K562 (cell line): ENCODE data around the gene SNX9. TPM values are rescaled to one million over a fixed set of nuclear protein-coding genes. Genes with fewer than 3 reads are reported as not detected.

Experiments used
- ASH1L ChIP-seq: fragments of 450-650 bp; IDR thresholded peaks from 2 replicates; pipeline ENCODE4 v1.6.1; 2018; ENCODE audit warnings: borderline replicate concordance, mild to moderate bottlenecking, low read depth; ENCODE audit not compliant: partially characterized antibody
- EWSR1 ChIP-seq: fragments of 450-650 bp; IDR thresholded peaks from 2 replicates; pipeline ENCODE4 v1.6.1; 2018; ENCODE audit warnings: borderline replicate concordance, mild to moderate bottlenecking, low read depth, moderate library complexity; ENCODE audit not compliant: partially characterized antibody
- MCM7 ChIP-seq, 2 experiments: fragments of 450-650 bp; IDR thresholded peaks; 2 replicates each; pipeline ENCODE4 v1.6.1; 2016 to 2018
- MEF2D ChIP-seq: conservative IDR thresholded peaks from 2 replicates; pipeline ENCODE4 v1.6.1; 2016; ENCODE audit warnings: low read depth, missing genetic modification characterization, missing compliant biosample characterization
- MYBL2 ChIP-seq, 2 experiments: fragments of 450-650 bp in 1 of 2; sonication (generic) in 1 of 2; formaldehyde crosslinking in 1 of 2; IDR thresholded peaks; 2 replicates each; pipeline versions ENCODE4 v1.6.1 to v1.8.1; 2017 to 2022; ENCODE audit warnings: borderline replicate concordance in 1 of 2, inconsistent platforms in 1 of 2, low read depth in 1 of 2, mild to moderate bottlenecking in 1 of 2, missing genetic modification reagents in 1 of 2, moderate library complexity in 1 of 2
- NFE2L1 ChIP-seq: fragments of 450-650 bp; IDR thresholded peaks from 2 replicates; pipeline ENCODE4 v1.6.1; 2016; ENCODE audit warnings: missing genetic modification characterization, low read depth, mild to moderate bottlenecking, missing compliant biosample characterization, moderate library complexity, borderline replicate concordance
- PTRF ChIP-seq: fragments of 450-650 bp; IDR thresholded peaks from 2 replicates; pipeline ENCODE4 v1.6.1; 2016; ENCODE audit warnings: mild to moderate bottlenecking, missing genetic modification characterization, missing compliant biosample characterization
- PYGO2 ChIP-seq: fragments of 450-650 bp; IDR thresholded peaks from 2 replicates; pipeline ENCODE4 v1.6.1; 2016; ENCODE audit warnings: mild to moderate bottlenecking, missing genetic modification characterization, moderate library complexity, missing compliant biosample characterization
- RAD21 ChIP-seq, 2 experiments: fragments of 250-450 bp in 1 of 2; fragments of 450-650 bp in 1 of 2; sonication (Bioruptor Pico) in 1 of 2; formaldehyde crosslinking in 1 of 2; IDR thresholded peaks in 1 of 2; conservative IDR thresholded peaks in 1 of 2; 2 replicates each; pipeline versions ENCODE4 v1.4.0 to v1.8.0; 2020 to 2022; ENCODE audit warnings: mild to moderate bottlenecking in 2 of 2, moderate library complexity in 1 of 2
- RCOR1 ChIP-seq, 2 experiments: IDR thresholded peaks; 2 replicates each; pipeline ENCODE4 v1.6.1; 2012; ENCODE audit warnings: low read depth in 2 of 2, low read length in 2 of 2, borderline replicate concordance in 1 of 2, improper control_type of control experiment in 1 of 2
- SMAD3 ChIP-seq: fragments of 450-650 bp; formaldehyde crosslinking; conservative IDR thresholded peaks from 2 replicates; pipeline ENCODE4 v1.4.0; 2020; ENCODE audit warnings: mild to moderate bottlenecking
- TEAD1 ChIP-seq, 2 experiments: fragments of 450-650 bp in 1 of 2; sonication (generic) in 1 of 2; formaldehyde crosslinking; IDR thresholded peaks; 2 replicates each; pipeline versions ENCODE4 v1.4.0 to v1.8.0; 2020 to 2022; ENCODE audit warnings: mild to moderate bottlenecking in 2 of 2, missing genetic modification reagents in 1 of 2
- ZBTB17 ChIP-seq: fragments of 450-650 bp; formaldehyde crosslinking; IDR thresholded peaks from 2 replicates; pipeline ENCODE4 v1.4.0; 2020; ENCODE audit warnings: mild to moderate bottlenecking
- ZBTB2 ChIP-seq: fragments of 450-650 bp; IDR thresholded peaks from 2 replicates; pipeline ENCODE4 v1.6.1; 2016; ENCODE audit warnings: antibody characterized with exemption
- ZNF140 ChIP-seq: fragments of 250-450 bp; sonication (Bioruptor Pico); IDR thresholded peaks from 2 replicates; pipeline ENCODE4 v1.8.0; 2021; ENCODE audit warnings: moderate library complexity, mild to moderate bottlenecking, inconsistent platforms
- ZNF165 ChIP-seq: fragments of 250-450 bp; sonication (Bioruptor Pico); IDR thresholded peaks from 2 replicates; pipeline ENCODE4 v1.4.0; 2020; ENCODE audit warnings: borderline replicate concordance
- ZNF280B ChIP-seq: fragments of 250-450 bp; sonication (Bioruptor Pico); IDR thresholded peaks from 2 replicates; pipeline ENCODE4 v1.5.1; 2021; ENCODE audit warnings: mild to moderate bottlenecking
- ZNF354B ChIP-seq: fragments of 250-450 bp; sonication (Bioruptor Pico); IDR thresholded peaks from 2 replicates; pipeline ENCODE4 v1.4.0; 2020
- ZNF395 ChIP-seq: fragments of 200-800 bp; sonication (Bioruptor generic); IDR thresholded peaks from 2 replicates; pipeline ENCODE4 v1.6.1; 2017; ENCODE audit warnings: missing genetic modification characterization, missing compliant biosample characterization
- ZNF639 ChIP-seq, 2 experiments: fragments of 200-800 bp in 1 of 2; sonication (Bioruptor generic) in 1 of 2; sonication (generic) in 1 of 2; formaldehyde crosslinking in 1 of 2; IDR thresholded peaks in 1 of 2; conservative IDR thresholded peaks in 1 of 2; 2 replicates each; pipeline versions ENCODE4 v1.5.0 to v1.6.1; 2016 to 2020; ENCODE audit warnings: missing compliant biosample characterization in 1 of 2, missing genetic modification characterization in 1 of 2, missing genetic modification reagents in 1 of 2
- polyA plus RNA-seq, 8 experiments: library from polyadenylated mRNA; depleted of rRNA in 4 of 8; stranded (reverse) in 5 of 8; unstranded in 3 of 8; fragments of >200 nt; fragmentation: Nextera tagmentation in 2 of 8; fragmentation: Illumina TruSeq in 1 of 8; extraction: Ambion mirVana in 2 of 8; extraction: Trizol in 1 of 8; gene quantifications; 2 replicates each; pipeline versions ENCODE4 v1.2.1 to v1.2.3, GENCODE V29; 2011 to 2014; ENCODE audit warnings: inconsistent platforms in 1 of 8, missing spikeins in 1 of 8
- total RNA-seq, 7 experiments: library from RNA; depleted of rRNA in 6 of 7; stranded (reverse); fragments of >200 nt in 6 of 7; fragmentation: Illumina TruSeq in 2 of 7; extraction: Trizol in 2 of 7; gene quantifications; 2 replicates each; pipeline versions ENCODE4 v1.2.1 to v1.2.3, GENCODE V29; 2011 to 2021; ENCODE audit warnings: low replicate concordance in 1 of 7

Gene SNX9
- total and polyA plus RNA-seq, 9 of the 15 experiments (the other 6 are each of a cell fraction or from before 2014, with no cell fraction given), result 6.0 to 81.7 (median 57.1) TPM

- TF ChIP-seq ZNF639 (CRISPR knock-in tag; conservative IDR thresholded peaks at IDR 0.05 in 1 of 2, IDR thresholded peaks at IDR 0.05 in 1 of 2) (peak in 1 of 2 experiments; percentile 46; a peak in 1 of 4 replicates), ZNF165 (CRISPR knock-in tag) (no peak), ZBTB2 (peak; percentile 49; the same call in 1 of the 2 replicates), MCM7 (IDR thresholded peaks at IDR 0.05) (no peak), TEAD1 (CRISPR knock-in tag; IDR thresholded peaks at IDR 0.05) (peak in 1 of 2 experiments; percentile 70; a peak in 1 of 4 replicates), MEF2D (tag) (peak; percentile 86), NFE2L1 (tag) (peak; percentile 39; the same call in 1 of the 2 replicates), ZNF280B (CRISPR knock-in tag) (no peak), ZBTB17 (peak; percentile 63; the same call in 1 of the 2 replicates), PTRF (tag) (peak; percentile 63; the same call in 1 of the 2 replicates), PYGO2 (peak; percentile 89), MYBL2 (IDR thresholded peaks at IDR 0.05; ENCODE audit: low read depth) (no peak), MYBL2 (CRISPR knock-in tag; IDR thresholded peaks at IDR 0.05; ENCODE audit: borderline replicate concordance) (no peak), SMAD3 (0 out of 2 replicates have a peak, but pooled peaks have one; percentile 52), RCOR1 (IDR thresholded peaks at IDR 0.05; ENCODE audit: borderline replicate concordance in 1 of 2, low read depth in 2 of 2, low read length in 2 of 2) (peak in 1 of 2 experiments; percentile 55; a peak in 1 of 4 replicates), ZNF354B (CRISPR knock-in tag) (peak; percentile 56; the same call in 1 of the 2 replicates), ASH1L (no peak), ZNF395 (CRISPR knock-in tag) (peak; percentile 89; the same call in 1 of the 2 replicates), ZNF140 (CRISPR knock-in tag) (peak; percentile 63; the same call in 1 of the 2 replicates), EWSR1 (no peak), RAD21 (CRISPR knock-in tag; conservative IDR thresholded peaks at IDR 0.05 in 1 of 2, IDR thresholded peaks at IDR 0.05 in 1 of 2) (no peak)
Measured at GRCh38 chr6:157813750-157814455, 9.1 kb upstream of the SNX9 start (continued).
